Retinal pigment epithelial cell (primary cell): ENCODE results near the gene C16orf96.

Experiments
- DNase-seq: peaks from one replicate; pipeline ENCODE4 v3.0.0-alpha.2; 2010; ENCODE audit warnings: low read depth
- H3K4me3 ChIP-seq: 2 replicates; pipeline ENCODE4 v1.5.1; 2011; ENCODE audit warnings: mild to moderate bottlenecking, low read length, control low read depth, moderate library complexity
- TF ChIP-seq, protein P1 (sequence below): conservative IDR thresholded peaks from 2 replicates; pipeline ENCODE4 v1.5.1; 2011; ENCODE audit warnings: low read depth, low read length, control low read depth, inconsistent platforms

The C16orf96 gene

DNA sequence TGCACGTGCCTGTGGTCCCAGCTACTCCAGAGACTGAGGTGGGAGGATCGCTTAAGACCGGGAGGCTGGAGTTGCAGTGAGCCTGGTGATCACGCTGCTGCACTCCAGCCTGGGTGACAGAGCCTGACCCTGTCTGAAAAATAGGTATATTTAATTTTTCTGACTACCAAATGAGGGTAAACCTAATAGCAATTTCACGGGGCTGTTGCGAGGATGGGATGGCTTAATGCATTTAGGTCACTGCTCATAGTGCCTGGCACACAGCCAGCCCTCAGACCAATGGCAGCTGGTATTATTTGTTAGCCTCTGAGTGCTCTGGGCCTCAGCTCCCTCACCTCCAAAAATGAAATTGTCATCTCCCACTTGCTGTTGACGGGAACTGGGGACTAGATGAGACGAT is 11.7 kb upstream of the C16orf96 start:
- TF ChIP-seq, protein P1, sequence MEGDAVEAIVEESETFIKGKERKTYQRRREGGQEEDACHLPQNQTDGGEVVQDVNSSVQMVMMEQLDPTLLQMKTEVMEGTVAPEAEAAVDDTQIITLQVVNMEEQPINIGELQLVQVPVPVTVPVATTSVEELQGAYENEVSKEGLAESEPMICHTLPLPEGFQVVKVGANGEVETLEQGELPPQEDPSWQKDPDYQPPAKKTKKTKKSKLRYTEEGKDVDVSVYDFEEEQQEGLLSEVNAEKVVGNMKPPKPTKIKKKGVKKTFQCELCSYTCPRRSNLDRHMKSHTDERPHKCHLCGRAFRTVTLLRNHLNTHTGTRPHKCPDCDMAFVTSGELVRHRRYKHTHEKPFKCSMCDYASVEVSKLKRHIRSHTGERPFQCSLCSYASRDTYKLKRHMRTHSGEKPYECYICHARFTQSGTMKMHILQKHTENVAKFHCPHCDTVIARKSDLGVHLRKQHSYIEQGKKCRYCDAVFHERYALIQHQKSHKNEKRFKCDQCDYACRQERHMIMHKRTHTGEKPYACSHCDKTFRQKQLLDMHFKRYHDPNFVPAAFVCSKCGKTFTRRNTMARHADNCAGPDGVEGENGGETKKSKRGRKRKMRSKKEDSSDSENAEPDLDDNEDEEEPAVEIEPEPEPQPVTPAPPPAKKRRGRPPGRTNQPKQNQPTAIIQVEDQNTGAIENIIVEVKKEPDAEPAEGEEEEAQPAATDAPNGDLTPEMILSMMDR = no peak
- no peak for DNase-seq
- no peak overlapping the region for H3K4me3 ChIP-seq

DNA sequence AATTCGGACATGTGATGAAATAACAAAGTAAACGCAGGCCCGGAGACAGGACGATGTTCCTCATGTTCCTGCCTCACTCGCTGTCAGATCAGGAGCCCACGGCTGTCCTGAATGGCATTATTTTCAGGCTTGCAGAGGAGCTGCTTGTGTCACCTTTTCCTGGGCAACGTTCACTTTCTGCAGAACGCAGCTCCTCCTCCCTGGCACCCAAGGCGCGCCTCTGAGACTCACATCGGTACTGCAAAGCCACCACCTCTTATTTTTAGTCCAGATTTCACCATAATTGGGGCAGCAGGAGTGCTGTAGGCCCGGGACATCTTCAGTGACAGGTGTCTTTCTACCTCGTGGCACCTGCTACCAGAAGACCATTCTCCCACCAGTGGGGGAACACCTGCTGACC is 8.0 kb upstream of the C16orf96 start:
- no peak overlapping the region for H3K4me3 ChIP-seq
- TF ChIP-seq, protein P1 = no peak
- no peak for DNase-seq

DNA sequence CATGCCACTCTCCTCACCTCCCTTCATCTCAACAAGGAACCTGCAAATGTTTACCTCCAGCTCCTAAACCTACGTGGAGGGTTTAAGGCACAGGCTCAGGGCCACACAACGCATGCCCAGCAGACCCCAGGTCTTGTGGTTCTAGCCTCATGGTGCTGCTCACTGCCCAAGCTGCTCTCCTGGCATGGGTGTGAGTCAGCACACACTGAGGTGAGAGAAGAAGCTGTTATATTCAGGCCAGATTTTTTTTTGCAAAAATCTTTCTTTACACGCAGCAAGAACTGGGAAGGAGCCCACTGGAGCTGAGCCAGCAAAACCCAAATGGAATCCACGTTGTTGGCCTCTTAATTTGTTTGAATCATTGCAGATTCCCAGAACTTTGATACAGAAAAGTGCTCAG is 5.5 kb upstream of the C16orf96 start:
- H3K4me3 ChIP-seq = no peak overlapping the region
- TF ChIP-seq, protein P1 = no peak
- no peak for DNase-seq

DNA sequence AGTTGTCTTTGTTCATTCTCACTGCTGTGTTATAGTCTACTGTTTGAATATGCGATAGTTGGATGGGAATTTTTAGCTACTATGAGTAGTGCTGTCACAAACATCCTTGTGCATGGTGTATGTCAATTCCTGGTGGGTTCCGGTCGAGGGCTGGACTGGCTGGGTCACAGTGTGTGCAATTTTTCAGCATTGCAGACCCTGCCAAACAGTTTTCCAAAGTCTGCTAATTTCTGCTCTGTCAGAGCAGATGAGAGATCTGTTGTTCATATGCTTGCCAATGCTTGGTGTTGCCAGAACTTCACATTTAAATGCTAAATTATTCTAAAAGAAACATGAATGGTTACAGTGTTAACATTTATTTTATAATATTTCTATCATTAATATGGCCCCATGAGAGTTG is 3.6 kb upstream of the C16orf96 start:
- H3K4me3 ChIP-seq = no peak overlapping the region
- TF ChIP-seq, protein P1 = no peak
- no peak for DNase-seq

DNA sequence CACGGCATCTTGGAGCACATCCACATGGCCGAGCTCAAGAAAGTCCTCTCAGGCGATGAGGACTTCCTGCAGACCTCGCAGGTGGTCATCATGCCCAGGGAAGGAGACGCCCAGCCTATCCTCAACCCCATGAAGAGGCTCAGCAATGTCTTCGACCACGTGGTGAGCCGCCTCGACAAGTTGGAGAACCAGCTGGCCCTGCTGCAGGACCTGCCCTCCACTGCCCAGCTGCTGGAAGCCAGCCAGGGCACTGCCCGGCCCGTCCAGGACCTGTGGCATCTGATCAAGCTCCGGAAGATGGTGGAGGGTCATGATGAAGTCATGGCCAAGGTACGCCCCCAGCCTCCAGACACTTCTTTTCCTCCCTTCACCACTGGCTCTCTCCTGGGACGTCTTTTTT is 440 bp downstream of the C16orf96 start:
- no peak for DNase-seq
- TF ChIP-seq, protein P1 = no peak
- no peak overlapping the region for H3K4me3 ChIP-seq

DNA sequence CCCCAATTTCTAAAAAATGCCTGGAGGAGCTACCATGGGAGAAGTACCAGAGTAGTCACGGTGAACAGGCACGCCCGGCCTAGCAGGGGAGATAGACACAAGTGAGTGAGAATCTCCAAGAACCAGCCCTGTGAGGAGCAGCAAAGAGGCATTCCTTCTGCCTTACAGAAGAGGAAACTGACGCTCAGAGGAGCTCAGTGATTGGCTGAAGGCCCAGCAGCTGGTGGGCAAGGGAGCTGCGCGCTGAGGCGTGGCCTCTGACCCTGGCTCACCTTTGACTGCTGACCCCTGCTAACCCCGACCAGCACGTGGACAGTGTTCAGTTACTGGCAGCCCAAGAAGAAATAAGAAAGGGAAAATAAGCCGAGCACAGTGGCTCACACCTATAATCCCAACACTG is 1.8 kb downstream of the C16orf96 start:
- TF ChIP-seq, protein P1 = no peak

DNA sequence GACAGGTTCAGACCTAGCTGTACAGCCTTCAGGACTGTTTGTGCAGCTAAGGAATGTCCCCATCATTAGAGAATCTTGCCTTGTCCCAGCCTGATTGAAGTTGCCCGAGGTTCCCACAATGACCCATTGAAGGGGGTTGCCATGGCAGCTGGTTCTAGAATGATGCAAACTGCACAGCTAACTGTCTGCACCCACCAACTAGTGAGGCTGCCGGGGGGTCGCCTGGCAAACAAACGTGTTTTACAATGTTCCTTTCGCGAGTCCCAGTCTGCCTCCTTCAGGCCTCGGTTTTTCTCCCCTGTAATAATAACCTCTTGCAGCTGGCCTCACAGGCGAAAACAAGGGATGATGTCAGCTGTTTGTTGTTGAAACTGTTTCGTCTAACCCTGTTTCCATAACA is 5.5 kb downstream of the C16orf96 start:
- no peak for DNase-seq
- TF ChIP-seq, protein P1 = no peak
- no peak overlapping the region for H3K4me3 ChIP-seq

More for the DNA sequence above, 1.8 kb downstream of the C16orf96 start:
- no peak overlapping the region for H3K4me3 ChIP-seq
- DNase-seq = no peak
